RWPE2 (cell line): ENCODE data around the gene BMPER.

Experiments
- ATAC-seq: fragments of 200-7000 bp; cut with Tn5 transposase; 3 replicates; pipeline ENCODE4 v1.9.1; 2021; ENCODE audit warnings: low read depth
- DNase-seq: peaks from one replicate; pipeline ENCODE4 v3.0.0-alpha.2; 2020; ENCODE audit warnings: low spot score
- H3K27ac ChIP-seq: fragments of 450-650 bp; 2 replicates; pipeline ENCODE4 v1.5.1; 2017; ENCODE audit warnings: mild to moderate bottlenecking; ENCODE audit not compliant: poor library complexity, severe bottlenecking
- H3K27me3 ChIP-seq: fragments of 250-450 bp; sonication (Bioruptor Pico); 2 replicates; pipeline ENCODE4 v1.5.1; 2021; ENCODE audit warnings: mild to moderate bottlenecking, moderate library complexity; ENCODE audit not compliant: insufficient read depth, poor library complexity, severe bottlenecking
- H3K36me3 ChIP-seq: fragments of 250-450 bp; sonication (Bioruptor Pico); 2 replicates; pipeline ENCODE4 v1.5.1; 2020; ENCODE audit warnings: low read depth, mild to moderate bottlenecking, moderate library complexity
- H3K4me1 ChIP-seq: fragments of 250-450 bp; sonication (Bioruptor Pico); 2 replicates; pipeline ENCODE4 v1.5.1; 2021; ENCODE audit warnings: mild to moderate bottlenecking, moderate library complexity; ENCODE audit not compliant: insufficient read depth, poor library complexity, severe bottlenecking
- H3K4me3 ChIP-seq: fragments of 250-450 bp; sonication (Bioruptor Pico); 2 replicates; pipeline ENCODE4 v1.5.1; 2021; ENCODE audit warnings: mild to moderate bottlenecking, moderate library complexity; ENCODE audit not compliant: severe bottlenecking
- H3K9me3 ChIP-seq: fragments of 250-450 bp; sonication (Bioruptor Pico); 2 replicates; pipeline ENCODE4 v1.5.1; 2021; ENCODE audit warnings: mild to moderate bottlenecking, moderate library complexity; ENCODE audit not compliant: severe bottlenecking
- TF ChIP-seq, protein P1 (sequence below): fragments of 450-650 bp; IDR thresholded peaks from one replicate; pipeline ENCODE4 v1.5.1; 2017; ENCODE audit warnings: mild to moderate bottlenecking, moderate library complexity; ENCODE audit not compliant: poor library complexity, severe bottlenecking

BMPER gene

DNA sequence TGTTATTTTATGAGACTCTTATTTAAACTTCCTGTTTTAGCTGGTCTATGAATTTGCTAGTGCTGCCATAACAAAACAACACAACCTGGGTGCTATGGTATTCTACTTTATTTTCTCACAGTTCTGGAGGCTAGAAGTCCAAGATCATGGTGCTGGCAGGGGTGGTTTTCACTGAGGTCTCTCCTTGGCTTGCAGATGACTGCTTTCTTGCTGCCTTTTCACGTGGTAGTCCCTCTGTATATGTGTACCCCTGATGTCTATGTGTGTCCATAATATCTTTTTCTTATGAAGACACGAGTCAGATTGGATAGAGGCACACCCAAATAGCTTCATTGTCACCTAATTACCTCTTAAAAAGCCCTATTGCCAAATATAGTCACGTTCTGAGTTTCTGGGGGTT lies 270.5 kb downstream of the BMPER start:
- H3K4me3 ChIP-seq = no peak overlapping the region

DNA sequence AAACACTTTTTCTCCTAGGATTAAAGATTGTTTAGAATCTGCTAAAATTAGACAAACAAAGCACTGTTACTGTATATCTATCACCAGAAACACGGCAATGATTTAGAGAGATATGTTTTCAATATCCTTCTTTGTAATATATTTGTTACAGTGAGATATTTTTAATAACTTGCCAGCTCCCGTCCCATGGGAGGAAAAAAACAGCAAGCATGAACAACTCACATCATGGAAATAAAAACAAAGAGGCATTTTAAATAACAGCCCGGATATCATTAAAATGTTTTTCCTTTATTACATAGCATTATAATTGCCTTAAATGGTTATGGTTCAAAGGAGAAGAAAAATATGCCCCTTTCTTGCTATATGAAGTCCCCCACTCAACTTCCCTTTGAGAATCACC lies 272.1 kb downstream of the BMPER start:
- H3K36me3 ChIP-seq = no peaks in the 10 kb centered on the region
- H3K4me3 ChIP-seq = no peak overlapping the region
- no peaks in the 10 kb centered on the region for H3K9me3 ChIP-seq
- ATAC-seq (no peak), DNase-seq (no peak)
- H3K27ac ChIP-seq = no peak overlapping the region
- TF ChIP-seq, protein P1, sequence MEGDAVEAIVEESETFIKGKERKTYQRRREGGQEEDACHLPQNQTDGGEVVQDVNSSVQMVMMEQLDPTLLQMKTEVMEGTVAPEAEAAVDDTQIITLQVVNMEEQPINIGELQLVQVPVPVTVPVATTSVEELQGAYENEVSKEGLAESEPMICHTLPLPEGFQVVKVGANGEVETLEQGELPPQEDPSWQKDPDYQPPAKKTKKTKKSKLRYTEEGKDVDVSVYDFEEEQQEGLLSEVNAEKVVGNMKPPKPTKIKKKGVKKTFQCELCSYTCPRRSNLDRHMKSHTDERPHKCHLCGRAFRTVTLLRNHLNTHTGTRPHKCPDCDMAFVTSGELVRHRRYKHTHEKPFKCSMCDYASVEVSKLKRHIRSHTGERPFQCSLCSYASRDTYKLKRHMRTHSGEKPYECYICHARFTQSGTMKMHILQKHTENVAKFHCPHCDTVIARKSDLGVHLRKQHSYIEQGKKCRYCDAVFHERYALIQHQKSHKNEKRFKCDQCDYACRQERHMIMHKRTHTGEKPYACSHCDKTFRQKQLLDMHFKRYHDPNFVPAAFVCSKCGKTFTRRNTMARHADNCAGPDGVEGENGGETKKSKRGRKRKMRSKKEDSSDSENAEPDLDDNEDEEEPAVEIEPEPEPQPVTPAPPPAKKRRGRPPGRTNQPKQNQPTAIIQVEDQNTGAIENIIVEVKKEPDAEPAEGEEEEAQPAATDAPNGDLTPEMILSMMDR = no peak
- no peaks in the 10 kb centered on the region for H3K27me3 ChIP-seq
- peaks cover 3% of the 10 kb centered on the region for H3K4me1 ChIP-seq

More for the DNA sequence above, 270.5 kb downstream of the BMPER start:
- no peaks in the 10 kb centered on the region for H3K9me3 ChIP-seq
- TF ChIP-seq, protein P1 = no peak
- DNase-seq (no peak), ATAC-seq (no peak)
- no peak overlapping the region for H3K27ac ChIP-seq
- H3K36me3 ChIP-seq = no peaks in the 10 kb centered on the region
- H3K27me3 ChIP-seq = no peaks in the 10 kb centered on the region
- peaks cover 3% of the 10 kb centered on the region for H3K4me1 ChIP-seq

DNA sequence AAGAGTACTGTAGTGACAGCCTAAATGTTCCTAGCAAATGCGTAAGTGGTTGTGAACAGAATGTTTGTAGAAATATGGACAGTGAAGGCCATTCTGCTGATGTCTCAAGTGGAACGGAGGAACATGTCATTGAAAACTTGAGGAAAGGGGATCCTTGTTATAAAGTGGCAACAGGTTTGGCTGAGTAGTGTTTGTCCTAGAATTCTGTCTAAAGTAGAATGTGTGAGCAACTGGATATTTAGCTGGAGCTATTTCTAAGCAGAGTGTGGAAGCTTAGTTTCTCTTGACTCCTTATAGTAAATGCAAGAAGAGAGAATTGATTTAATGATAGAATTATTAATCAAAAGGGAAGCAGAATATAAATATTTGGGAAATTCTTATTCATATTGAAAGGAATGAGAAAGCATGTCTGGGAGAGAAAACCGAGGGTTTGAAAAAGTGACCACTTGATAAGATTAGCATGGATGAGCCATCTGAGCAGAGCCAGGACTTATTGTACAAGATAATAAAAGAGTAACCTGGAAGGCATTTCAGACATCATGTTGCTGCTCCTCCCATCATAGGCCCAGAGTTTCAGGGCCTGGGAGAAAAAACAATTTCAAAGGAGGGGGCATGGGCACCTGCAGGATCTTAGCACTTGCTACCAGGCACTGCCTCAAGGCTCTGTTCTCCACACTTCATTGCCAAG lies 276.1 kb downstream of the BMPER start:
- H3K9me3 ChIP-seq = no peaks in the 10 kb centered on the region
- TF ChIP-seq, protein P1 = no peak
- no peak overlapping the region for H3K4me3 ChIP-seq
- DNase-seq (no peak), ATAC-seq (no peak)
- no peaks in the 10 kb centered on the region for H3K27me3 ChIP-seq
- no peaks in the 10 kb centered on the region for H3K4me1 ChIP-seq
- H3K36me3 ChIP-seq = no peaks in the 10 kb centered on the region
- no peak overlapping the region for H3K27ac ChIP-seq

DNA sequence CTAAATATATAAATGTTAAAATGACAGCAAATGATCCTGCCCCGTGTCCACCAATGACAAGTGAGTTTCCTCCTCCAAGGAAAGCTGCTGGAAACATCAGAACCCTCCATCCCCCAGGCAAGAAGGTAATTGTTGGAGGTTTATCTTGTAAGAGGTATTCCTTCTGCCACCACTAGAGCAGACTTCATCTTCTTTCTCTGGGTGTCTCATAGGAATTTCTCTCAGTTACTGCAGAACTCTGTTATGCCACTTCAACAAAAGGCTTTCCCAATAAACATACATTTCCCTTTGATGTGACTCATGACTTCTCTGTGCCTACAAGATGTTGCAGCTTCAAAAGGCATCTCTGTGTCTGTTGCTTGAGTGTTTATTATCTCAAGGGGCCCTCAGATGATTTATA lies 279.1 kb downstream of the BMPER start:
- Histone ChIP-seq H3K27me3 (no peaks in the 10 kb centered on the region), H3K36me3 (no peaks in the 10 kb centered on the region), H3K4me3 (no peak overlapping the region), H3K4me1 (peaks cover 5% of the 10 kb centered on the region), H3K27ac (no peak overlapping the region), H3K9me3 (no peaks in the 10 kb centered on the region)
- TF ChIP-seq, protein P1 = no peak
- ATAC-seq (0 out of 3 replicates have a peak, but pooled peaks have one; percentile 49), DNase-seq (no peak)

DNA sequence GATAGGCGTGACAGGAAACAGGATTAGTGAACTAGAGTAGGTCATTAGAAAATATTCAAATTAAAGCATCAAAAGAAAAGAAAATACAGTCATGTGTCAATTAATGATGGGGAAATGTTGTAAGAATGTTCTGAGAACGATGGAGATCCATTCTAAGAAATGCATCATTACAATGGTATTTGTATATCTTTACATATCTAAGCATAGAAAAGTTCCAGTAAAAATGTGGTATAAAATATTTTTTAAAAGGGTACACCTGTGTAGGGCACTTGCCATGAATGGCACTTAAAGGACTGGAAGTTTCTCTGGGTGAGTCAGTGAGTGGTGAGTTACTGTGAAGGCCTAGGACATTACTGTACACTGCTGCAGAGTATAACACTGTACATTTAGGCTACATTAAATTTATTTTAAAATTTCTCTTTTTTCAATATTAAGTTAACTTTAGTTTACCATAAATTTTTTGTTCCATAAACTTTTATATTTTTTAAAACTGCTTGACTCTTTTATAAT lies 282.5 kb downstream of the BMPER start:
- H3K4me3 ChIP-seq = no peak overlapping the region

More for the DNA sequence above, 282.5 kb downstream of the BMPER start:
- H3K27ac ChIP-seq = peak overlapping the region; percentile 18
- peak; percentile 94 for ATAC-seq
- no peaks in the 10 kb centered on the region for H3K36me3 ChIP-seq
- no peak for DNase-seq
- no peaks in the 10 kb centered on the region for H3K27me3 ChIP-seq
- TF ChIP-seq, protein P1 = no peak
- peaks cover 5% of the 10 kb centered on the region for H3K4me1 ChIP-seq
- H3K9me3 ChIP-seq = no peaks in the 10 kb centered on the region
